ENCODE measurements around the gene MYDGF. TPM values are rescaled to one million over a fixed set of nuclear protein-coding genes. Genes with fewer than 3 reads are reported as not detected.
"Not testable (repeated sequence)": the region's sequence is repeated elsewhere in the genome, so short reads cannot be mapped to it uniquely, and the experiment has no call there.

MYDGF gene
- polyA plus RNA-seq, 3 donors = 64.6 to 165 (median 160) TPM

DNA sequence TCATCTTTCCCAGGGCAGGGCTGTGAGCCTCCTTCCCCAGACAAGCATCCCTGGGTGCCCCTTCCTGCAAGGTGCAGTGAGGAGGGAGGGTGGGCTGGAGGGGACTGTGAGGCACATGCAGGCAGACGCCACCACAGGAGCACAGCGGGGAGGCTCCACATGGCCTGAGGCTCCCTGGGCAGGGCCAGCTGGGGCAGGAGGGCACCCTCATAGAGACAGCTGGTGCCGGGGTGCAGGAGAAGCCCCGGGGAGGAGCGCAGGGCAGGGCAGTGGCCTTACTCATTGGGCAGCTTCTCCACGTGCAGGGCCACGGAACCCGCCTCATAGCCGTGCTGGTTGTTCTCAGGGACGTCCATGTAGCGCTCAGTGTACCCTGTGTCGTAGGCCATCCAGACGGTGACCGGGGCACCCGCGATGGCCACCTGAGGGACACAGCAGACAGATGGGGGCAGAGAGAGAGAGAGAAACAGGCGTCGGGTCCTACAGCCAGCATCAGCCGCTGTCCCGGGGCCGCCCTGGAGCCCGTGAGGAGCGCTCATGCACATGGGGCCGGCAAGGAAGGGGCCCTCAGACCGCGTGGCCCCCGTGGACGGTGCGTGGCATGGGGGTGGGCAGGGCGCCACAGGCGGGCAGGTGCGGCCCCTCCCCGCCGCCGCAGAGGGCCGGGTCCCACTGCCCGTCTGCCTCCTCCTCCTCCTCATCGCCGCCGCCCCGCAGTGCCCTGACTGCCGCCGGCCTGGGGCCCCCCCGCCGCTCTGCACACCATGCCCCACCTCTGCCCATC lies 12.5 kb upstream of the MYDGF start:
- Histone ChIP-seq H3K4me3 (replicated peaks in 1 of 3; ENCODE audit: low read depth in 2 of 3, low read length in 3 of 3) (no peak overlapping the region), H3K27ac (ENCODE audit: low read depth in 1 of 2, low read length in 2 of 2) (no peak overlapping the region), H4K20me1 (ENCODE audit: insufficient read depth, low read length) (no peaks in the 10 kb centered on the region), H3K79me2 (ENCODE audit: insufficient read depth, low read length) (no peaks in the 10 kb centered on the region), H3K9ac (ENCODE audit: insufficient read depth, low read length, poor library complexity, severe bottlenecking) (no peak overlapping the region), H3K4me1 (ENCODE audit: control insufficient read depth in 1 of 2, insufficient read depth in 2 of 2, low read length in 2 of 2) (no peaks in the 10 kb centered on the region), H3K9me3 (replicated peaks in 1 of 2; ENCODE audit: control insufficient read depth in 1 of 2, insufficient read depth in 1 of 2, low read length in 2 of 2) (no peaks in the 10 kb centered on the region), H3K27me3 (ENCODE audit: control insufficient read depth in 2 of 2, insufficient read depth in 2 of 2, low read length in 2 of 2) (no peaks in the 10 kb centered on the region), H2AFZ (ENCODE audit: insufficient read depth, low read depth, low read length, poor library complexity, severe bottlenecking) (no peak overlapping the region), H3K36me3 (replicated peaks in 1 of 2; ENCODE audit: control insufficient read depth in 1 of 2, insufficient read depth in 2 of 2, low read length in 2 of 2) (peaks cover 74 to 93% of the 10 kb centered on the region in 2 donors), H3K4me2 (replicated peaks; ENCODE audit: extremely low read depth, low read length, poor library complexity, severe bottlenecking) (no peak overlapping the region)
- Mint-ChIP-seq H3K27ac (no peak overlapping the region), H3K36me3 (peaks cover 58 to 90% of the 10 kb centered on the region in 2 donors), H3K4me1 (no peaks in the 10 kb centered on the region), H3K27me3 (ENCODE audit: low read depth in 3 of 3) (no peaks in the 10 kb centered on the region), H3K4me3 (no peak overlapping the region), H3K9me3 (peaks cover 0 to 2% (median 0%) of the 10 kb centered on the region in 7 donors)
- WGBS (ENCODE audit: insufficient coverage) = 97% methylated on average over 30 of the region's 45 CpGs
- intact Hi-C loops (cut with micrococcal nuclease) = no loop called here
- TF ChIP-seq, protein P1, sequence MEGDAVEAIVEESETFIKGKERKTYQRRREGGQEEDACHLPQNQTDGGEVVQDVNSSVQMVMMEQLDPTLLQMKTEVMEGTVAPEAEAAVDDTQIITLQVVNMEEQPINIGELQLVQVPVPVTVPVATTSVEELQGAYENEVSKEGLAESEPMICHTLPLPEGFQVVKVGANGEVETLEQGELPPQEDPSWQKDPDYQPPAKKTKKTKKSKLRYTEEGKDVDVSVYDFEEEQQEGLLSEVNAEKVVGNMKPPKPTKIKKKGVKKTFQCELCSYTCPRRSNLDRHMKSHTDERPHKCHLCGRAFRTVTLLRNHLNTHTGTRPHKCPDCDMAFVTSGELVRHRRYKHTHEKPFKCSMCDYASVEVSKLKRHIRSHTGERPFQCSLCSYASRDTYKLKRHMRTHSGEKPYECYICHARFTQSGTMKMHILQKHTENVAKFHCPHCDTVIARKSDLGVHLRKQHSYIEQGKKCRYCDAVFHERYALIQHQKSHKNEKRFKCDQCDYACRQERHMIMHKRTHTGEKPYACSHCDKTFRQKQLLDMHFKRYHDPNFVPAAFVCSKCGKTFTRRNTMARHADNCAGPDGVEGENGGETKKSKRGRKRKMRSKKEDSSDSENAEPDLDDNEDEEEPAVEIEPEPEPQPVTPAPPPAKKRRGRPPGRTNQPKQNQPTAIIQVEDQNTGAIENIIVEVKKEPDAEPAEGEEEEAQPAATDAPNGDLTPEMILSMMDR (IDR thresholded peaks at IDR 0.05) = no peak
- DNase-seq = no peak

DNA sequence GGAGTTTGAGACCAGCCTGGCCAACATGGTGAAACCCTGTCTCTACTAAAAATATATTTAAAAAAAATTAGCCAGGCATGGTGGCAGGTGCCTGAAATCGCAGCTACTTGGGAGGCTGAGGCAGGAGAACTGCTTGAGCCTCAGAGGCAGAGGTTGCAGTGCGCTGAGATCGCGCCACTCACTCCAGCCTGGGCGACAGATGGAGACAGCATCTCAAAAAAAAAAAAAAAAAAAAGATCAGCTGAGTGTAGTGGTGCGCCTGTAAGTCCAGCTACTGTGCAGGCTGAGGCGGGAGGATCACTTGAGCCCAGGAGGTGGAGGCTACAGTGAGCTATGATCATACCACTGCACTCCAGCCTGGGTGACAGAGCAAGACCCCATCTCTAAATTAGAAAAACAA lies 9.9 kb upstream of the MYDGF start:
- intact Hi-C loops (cut with micrococcal nuclease); H4K20me1 ChIP-seq (ENCODE audit: insufficient read depth, low read length); H3K4me3 Mint-ChIP-seq; H3K4me2 ChIP-seq (replicated peaks; ENCODE audit: extremely low read depth, low read length, poor library complexity, severe bottlenecking); H3K4me1 ChIP-seq (ENCODE audit: control insufficient read depth in 1 of 2, insufficient read depth in 2 of 2, low read length in 2 of 2); H3K9ac ChIP-seq (ENCODE audit: insufficient read depth, low read length, poor library complexity, severe bottlenecking); H3K27me3 ChIP-seq (ENCODE audit: control insufficient read depth in 2 of 2, insufficient read depth in 2 of 2, low read length in 2 of 2); H3K27ac ChIP-seq (ENCODE audit: low read depth in 1 of 2, low read length in 2 of 2); H3K27ac Mint-ChIP-seq; H2AFZ ChIP-seq (ENCODE audit: insufficient read depth, low read depth, low read length, poor library complexity, severe bottlenecking); H3K4me3 ChIP-seq (replicated peaks in 1 of 3; ENCODE audit: low read depth in 2 of 3, low read length in 3 of 3); H3K79me2 ChIP-seq (ENCODE audit: insufficient read depth, low read length); H3K4me1 Mint-ChIP-seq; H3K27me3 Mint-ChIP-seq (ENCODE audit: low read depth in 3 of 3); H3K9me3 ChIP-seq (replicated peaks in 1 of 2; ENCODE audit: control insufficient read depth in 1 of 2, insufficient read depth in 1 of 2, low read length in 2 of 2); DNase-seq; H3K9me3 Mint-ChIP-seq: not testable (repeated sequence)
- WGBS (ENCODE audit: insufficient coverage) = 100% methylated on average over 4 of the region's 7 CpGs
- H3K36me3 ChIP-seq (replicated peaks in 1 of 2; ENCODE audit: control insufficient read depth in 1 of 2, insufficient read depth in 2 of 2, low read length in 2 of 2) = peaks cover 64 to 84% of the 10 kb centered on the region in 2 donors
- peaks cover 52 to 90% of the 10 kb centered on the region in 2 donors for H3K36me3 Mint-ChIP-seq
